Fibroblast of skin of scalp (primary cell): Measurements from ENCODE around the gene OSBPL2.

Experiments
- DNase-seq: peaks from one replicate; pipeline ENCODE4 v3.0.0-alpha.2; 2013

The OSBPL2 gene

GRCh38 chr20:62314711-62315302 is 76.5 kb downstream of the OSBPL2 start:
- no peak for DNase-seq

- no peak for DNase-seq
These were observed 77.5 kb downstream of the OSBPL2 start for GRCh38 chr20:62315773-62316172.

- DNase-seq = no peak
These were observed 78.2 kb downstream of the OSBPL2 start for GRCh38 chr20:62316331-62317166.

DNA sequence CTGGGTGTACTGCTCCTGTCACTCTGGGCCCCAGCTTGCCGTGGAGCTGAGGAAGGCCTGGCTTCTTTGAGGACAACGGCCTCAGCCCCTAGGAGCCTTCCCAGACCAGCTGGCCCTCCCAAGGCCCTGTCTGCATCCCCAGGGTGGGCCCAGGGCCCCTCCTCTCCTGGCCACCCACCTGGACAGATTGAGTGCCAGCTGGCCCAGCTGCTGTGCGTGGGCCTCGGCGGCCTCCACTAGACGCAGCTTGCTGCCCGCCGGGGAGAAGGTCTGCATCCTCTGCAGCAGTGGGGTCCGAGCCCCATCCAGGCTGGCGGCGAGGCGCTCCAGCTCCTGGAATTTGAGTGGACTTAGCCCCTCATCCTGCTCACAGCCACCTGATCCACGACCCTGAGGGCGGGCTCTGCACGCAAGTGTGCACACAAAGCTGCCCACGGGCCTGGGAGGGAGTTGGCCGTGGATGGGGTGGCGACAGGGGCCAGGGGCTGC is 78.9 kb downstream of the OSBPL2 start:
- no peak for DNase-seq

- no peak for DNase-seq
These were observed 80.4 kb downstream of the OSBPL2 start for GRCh38 chr20:62318400-62319345.

GRCh38 chr20:62319346-62319909 is 81.1 kb downstream of the OSBPL2 start:
- no peak for DNase-seq

GRCh38 chr20:62320581-62321354 is 82.4 kb downstream of the OSBPL2 start:
- no peak for DNase-seq

DNA sequence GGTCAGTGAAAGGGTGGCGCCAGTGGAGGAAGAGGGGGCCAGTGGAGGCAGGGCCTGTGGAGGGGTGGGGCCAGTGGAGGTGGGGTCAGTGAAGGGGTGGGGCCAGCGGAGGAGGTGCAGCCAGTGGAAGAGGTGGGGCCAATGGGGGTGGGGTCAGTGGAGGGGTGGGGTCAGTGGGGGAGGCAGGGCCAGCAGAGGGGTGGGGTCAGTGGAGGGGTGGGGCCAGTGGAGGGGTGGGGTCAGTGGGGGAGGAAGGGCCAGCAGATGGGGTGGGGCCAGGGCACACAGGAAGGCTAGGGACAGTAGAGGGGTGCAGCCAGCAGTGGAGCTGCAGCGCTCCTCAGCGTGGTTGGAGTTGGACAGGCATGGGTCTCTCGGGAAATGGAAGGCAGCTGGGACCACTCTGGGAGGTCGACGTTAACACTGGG is 83.2 kb downstream of the OSBPL2 start:
- peak; percentile 4 for DNase-seq

- DNase-seq = no peak
These were observed 83.7 kb downstream of the OSBPL2 start for GRCh38 chr20:62321975-62322374.

GRCh38 chr20:62322492-62323041 is 84.2 kb downstream of the OSBPL2 start:
- no peak for DNase-seq

GRCh38 chr20:62323146-62323979 is 85.0 kb downstream of the OSBPL2 start:
- DNase-seq = no peak

DNA sequence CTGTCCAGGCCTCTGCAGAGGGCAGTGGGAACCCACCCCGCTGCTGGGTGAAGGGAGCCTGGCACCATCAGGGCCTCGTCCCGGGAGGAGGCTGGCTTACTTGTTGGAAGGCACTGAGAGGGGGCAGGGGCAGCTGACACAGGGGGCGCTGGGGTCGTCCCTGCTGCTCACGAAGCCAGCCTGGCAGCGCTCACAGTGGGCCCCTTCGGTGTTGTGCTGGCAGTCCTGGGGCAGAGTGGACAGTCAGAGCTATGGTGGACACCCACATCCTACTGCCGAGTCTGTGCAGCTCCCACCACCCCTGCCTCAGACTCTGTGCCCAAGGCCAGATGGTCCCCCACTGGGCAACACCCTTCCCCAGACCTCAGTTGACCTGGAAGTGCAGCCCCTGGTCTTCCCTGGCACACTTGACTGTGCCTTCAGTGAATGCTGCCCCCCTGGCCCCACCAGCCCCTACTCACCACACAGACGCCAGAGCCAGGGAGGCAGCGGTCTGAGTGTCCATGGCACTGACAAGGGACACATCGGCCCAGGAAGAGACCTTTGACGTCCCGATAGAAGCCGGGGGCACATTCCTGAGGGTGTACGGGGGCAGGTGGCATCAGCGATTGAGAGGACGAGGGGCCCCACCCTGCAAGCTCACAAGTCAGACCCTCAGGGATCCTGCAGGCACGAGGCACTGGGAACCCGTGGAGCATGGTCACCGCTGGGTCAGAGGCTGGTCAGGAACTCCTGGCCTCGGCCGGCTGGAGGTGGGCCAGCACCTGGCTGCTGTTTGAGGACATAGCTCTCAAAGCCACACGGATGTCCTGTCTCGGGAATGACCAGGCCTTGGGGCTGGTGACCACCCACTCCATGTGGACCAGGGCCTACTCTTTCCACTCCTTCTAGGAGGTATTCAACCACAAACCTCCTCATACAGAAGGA is 85.9 kb downstream of the OSBPL2 start:
- no peak for DNase-seq

DNA sequence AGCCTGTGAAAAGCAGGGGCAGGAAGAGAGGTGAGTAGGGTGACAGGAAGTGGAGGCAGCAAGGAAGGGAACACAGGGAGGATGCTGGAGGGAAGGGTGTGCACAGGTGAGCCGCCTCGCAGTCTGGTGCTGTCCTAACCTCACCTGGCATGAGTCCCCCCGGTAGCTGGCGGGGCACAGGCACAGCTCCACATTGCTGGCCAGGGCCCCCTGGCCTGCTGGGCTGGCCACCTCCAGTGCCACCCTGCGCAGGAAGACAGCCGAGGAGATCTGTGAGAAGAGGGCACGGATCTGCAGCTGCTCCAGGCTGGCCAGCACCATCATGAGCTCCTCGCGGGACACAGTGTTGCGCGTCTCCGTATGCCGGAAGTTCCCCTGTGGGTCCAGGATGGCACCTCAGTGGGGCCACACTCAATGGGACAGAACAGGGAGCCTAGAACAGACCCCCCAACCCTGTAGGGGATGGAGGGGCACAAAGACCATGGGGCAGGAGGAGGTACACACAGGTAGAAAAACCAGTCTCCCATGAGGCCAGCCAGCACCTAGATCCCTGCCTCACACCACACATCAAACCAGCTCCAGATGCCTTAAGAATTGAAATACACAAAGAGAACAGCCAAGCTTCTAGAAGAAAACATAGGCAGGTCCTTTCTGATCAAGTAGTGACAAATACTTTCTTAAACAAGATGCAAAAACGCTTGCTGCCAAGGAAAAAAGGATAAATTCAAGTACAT is 87.0 kb downstream of the OSBPL2 start:
- DNase-seq = no peak

- no peak for DNase-seq
These were observed 88.2 kb downstream of the OSBPL2 start for GRCh38 chr20:62326559-62326958.

- DNase-seq = no peak
These were observed 88.8 kb downstream of the OSBPL2 start for GRCh38 chr20:62326959-62327725.

GRCh38 chr20:62327726-62328495 is 89.6 kb downstream of the OSBPL2 start:
- no peak for DNase-seq
